GM21447 (cell line): Measurements from ENCODE around the gene ANKRD52.
A peak's percentile ranks its signal among the peaks of the same experiment; 100 is the strongest.

Experiments
- ATAC-seq: cut with Tn5 transposase; IDR thresholded peaks from one replicate; pipeline ENCODE4 v1.9.1; 2021; ENCODE audit not compliant: unreplicated experiment

The ANKRD52 gene

GRCh38 chr12:56243731-56244181 is 14.4 kb downstream of the ANKRD52 start:
- ATAC-seq = no peak

DNA sequence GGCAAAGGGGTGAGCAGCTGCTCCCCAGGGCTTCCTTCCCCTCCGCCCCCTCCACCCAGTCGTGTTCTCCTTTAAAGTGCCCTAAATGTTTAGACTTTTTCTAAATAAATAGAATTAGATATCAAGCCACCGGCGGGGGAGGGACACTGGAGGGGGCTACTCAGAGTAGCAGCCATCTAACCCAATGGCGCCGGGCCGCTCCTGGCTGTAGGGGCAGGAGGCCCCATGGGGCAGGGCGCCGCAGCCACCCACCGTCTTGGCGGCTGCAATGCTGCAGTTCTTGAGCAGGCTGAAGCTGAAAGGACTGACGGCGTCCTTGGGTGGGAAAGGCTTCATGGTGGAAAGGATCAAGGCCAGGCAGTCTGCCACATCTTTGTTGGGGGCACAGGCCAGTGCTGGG is 15.2 kb downstream of the ANKRD52 start:
- no peak for ATAC-seq

GRCh38 chr12:56241424-56242303 is 16.5 kb downstream of the ANKRD52 start:
- ATAC-seq = no peak

GRCh38 chr12:56237552-56237951 is 20.6 kb downstream of the ANKRD52 start:
- ATAC-seq = no peak

- no peak for ATAC-seq
Measured at GRCh38 chr12:56236985-56237384, 21.2 kb downstream of the ANKRD52 start.

- ATAC-seq = no peak
Measured at GRCh38 chr12:56236091-56236490, 22.1 kb downstream of the ANKRD52 start.

- no peak for ATAC-seq
Measured at GRCh38 chr12:56234746-56235436, 23.3 kb downstream of the ANKRD52 start.

DNA sequence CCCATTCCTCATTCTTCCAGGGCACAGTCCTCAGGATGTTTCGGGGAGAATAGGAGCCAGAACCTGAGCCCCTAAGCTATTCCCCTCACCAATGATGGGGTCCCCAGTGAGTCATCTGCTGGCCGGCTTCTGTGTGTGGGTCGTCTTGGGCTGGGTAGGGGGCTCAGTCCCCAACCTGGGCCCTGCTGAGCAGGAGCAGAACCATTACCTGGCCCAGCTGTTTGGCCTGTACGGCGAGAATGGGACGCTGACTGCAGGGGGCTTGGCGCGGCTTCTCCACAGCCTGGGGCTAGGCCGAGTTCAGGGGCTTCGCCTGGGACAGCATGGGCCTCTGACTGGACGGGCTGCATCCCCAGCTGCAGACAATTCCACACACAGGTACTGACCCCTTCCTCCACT is 27.0 kb downstream of the ANKRD52 start:
- no peak for ATAC-seq

DNA sequence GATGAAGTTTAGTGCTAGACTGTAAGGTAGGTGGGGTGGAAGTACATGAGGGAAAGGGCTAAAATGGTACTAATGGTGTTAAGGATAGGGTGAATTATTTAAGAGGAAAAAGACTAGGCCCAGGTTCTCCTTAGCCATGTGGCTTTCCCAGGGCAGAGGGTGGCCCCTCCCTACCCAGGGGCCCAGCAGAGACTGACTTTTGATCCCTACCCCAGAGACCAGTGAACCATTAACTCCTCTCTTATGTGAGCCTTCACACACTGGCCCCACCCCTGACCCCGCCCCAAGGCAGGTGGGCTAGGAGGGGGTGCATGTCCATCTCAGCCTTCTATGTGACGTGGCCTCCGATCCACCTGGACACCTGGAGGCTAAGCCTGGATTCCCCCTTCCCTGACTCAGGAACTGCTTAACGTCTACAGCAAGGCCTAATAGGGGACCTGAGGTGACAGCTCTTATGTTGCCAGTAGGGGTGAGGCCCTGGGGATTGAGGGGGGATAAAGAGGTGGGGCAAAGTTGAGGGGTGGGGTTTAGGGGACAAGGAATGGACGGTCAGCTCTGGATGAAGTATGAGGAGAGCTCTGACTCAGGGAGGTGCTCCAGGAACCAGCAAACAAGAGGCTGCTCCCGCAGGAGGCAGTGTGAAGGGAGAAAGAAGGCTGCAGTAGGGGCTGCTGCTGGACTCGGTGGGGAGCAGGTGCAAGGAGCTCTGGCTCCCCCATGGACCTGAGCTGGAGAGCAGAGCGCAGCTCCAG is 27.6 kb downstream of the ANKRD52 start:
- no peak for ATAC-seq

DNA sequence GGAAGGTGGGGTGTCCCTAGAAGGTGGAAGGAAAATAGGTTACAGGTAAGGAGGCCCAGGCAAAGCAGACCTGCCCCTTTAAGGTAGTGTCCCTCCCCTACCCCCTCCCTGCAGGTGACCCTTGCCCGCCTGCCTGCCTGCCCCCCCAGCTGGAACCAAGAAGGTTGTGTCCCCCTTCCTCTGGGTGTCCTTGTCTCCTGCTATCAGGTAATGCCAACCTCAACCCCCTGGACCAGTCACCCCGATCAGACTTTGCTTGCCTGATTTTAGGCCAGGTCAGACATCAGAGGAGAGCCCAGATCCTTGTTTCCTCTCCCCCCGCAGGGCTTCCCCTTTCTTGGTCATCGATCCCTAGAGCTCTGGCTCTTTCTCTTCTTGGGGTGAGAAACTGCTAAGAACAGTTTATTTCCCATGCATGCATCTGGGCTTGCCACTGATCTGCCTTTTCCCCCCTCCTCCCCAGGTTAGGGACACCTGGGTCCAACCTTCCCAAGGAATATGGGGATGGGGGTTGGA is 28.2 kb downstream of the ANKRD52 start, which contains the start of gene SLC39A5:
TSS of gene SLC39A5 (plus strand) at position 136 of the 516 bp plus-strand sequence. CDS start 1,224 bp downstream, outside the sequence.
- no peak for ATAC-seq

GRCh38 chr12:56229082-56229481 is 29.1 kb downstream of the ANKRD52 start:
- ATAC-seq = no peak

GRCh38 chr12:56224954-56225353 is 33.2 kb downstream of the ANKRD52 start:
- ATAC-seq = no peak

DNA sequence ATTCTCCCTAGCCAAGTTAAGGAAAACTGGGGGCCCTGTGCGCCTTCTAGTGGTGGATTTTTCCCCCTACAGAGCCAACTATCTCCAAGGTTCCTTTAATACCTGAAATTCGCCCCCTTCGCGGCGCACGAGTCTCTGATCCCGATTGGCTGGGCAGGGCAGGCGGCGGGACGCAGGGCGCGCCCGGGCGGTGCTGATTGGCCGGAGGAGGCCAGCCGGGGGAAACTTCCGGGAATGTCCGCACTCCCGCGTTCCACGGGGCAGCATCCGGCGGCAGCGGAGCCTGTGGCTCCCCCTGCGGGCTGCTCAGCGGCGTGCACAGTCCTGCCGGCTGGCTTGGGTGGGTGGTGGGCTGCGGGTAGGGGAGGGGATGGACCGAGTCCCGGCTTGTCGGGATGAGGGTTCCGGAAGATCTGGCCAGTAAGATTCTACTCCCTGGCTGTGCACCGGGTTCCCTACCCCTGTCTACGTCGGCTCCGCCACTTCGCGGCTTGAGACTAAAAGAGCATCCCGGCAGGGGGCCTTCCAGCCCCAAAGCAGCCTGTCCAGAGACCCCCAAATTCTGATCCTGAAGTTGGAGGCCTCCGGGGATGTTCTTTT is 34.0 kb downstream of the ANKRD52 start, which contains the start of gene NABP2:
TSS of gene NABP2 (plus strand) at position 241 of the 600 bp plus-strand sequence. CDS start 515 bp downstream, outside the sequence.
- peak; percentile 57 for ATAC-seq

DNA sequence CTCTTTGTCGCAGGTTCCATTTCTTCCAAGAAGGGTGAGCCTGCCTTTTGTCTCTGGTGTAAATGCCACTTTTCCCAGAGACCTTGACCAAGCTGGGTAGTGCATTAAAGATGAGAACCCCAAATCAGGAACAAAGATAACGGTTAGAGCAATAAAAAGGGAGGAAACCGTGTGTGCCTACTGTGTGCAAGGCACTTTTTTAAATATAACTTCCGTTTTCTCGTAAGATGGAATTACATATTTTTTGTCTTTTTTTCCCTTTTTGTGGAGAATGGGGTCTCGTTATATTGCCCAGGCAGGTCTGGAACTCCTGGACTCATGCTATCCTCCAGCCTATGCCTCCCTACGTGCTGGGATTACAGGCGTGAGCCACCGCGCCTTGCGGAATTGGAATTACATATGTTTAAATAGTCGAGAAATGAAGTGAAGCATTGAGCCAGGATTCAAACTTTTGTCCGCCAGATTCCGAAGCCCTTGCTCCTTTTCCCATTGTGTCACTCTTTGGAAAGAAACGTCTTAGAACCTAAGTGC is 34.5 kb downstream of the ANKRD52 start:
- ATAC-seq = no peak

DNA sequence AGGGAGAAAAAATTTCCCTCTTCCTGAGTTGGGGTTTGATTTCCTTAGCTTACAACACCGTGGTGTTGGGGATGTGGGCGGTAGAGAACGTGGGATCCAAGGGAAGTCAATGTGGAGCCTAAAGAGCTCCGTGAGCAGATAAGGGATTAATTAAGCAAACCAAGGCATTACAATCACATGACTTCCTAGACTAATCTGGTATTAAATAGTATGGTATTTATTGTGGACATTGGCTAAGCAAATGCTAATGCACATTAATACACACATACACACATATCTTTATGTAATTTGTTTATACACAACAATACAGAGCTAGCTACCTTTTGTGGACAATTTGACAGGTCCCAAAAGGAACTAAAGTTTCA is 35.7 kb downstream of the ANKRD52 start:
- ATAC-seq = no peak

DNA sequence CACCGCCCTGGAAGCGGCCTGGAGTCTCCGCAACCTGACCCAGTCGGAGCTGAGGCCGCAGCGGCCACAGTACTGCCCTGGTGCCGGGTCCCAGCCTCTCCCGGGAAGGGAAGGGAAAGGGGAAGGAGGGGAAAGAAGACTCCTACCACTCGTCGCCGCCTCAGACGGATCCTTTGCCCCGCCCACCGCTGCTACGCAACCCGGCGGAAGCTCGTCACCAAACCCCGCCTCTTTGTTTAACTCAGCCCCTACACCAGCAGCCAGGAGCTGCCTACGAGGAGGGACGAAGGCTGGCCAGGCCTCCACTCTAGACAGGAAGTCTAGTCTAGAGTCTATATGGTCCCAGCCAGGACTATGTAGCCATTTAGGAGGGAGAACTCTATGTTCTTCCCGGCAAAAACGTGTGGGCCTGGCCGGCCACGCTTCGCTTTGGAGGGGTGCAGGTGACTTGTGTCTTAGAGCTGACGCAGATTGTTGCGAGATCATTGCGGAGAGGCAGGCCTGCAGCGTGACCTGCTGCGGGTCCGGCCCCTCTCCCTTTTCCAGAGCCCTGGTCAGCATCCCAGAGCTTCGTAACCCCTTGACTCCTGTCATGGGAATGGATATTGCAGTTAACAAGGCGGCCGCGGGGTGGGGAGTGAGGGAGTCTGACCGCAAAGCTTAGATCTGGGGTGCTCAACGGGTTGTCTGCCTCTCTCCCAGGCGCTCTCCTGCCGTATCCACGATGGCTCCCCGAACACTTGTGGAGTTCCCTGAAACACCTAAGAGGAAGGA is 36.2 kb downstream of the ANKRD52 start, which contains the start of gene RNF41:
TSS of gene RNF41 (minus strand) at position 166 of the 774 bp plus-strand sequence. CDS start 7,875 bp downstream, outside the sequence.
- peak; percentile 81 for ATAC-seq

GRCh38 chr12:56221232-56221756 is 36.9 kb downstream of the ANKRD52 start:
- peak; percentile 20 for ATAC-seq

DNA sequence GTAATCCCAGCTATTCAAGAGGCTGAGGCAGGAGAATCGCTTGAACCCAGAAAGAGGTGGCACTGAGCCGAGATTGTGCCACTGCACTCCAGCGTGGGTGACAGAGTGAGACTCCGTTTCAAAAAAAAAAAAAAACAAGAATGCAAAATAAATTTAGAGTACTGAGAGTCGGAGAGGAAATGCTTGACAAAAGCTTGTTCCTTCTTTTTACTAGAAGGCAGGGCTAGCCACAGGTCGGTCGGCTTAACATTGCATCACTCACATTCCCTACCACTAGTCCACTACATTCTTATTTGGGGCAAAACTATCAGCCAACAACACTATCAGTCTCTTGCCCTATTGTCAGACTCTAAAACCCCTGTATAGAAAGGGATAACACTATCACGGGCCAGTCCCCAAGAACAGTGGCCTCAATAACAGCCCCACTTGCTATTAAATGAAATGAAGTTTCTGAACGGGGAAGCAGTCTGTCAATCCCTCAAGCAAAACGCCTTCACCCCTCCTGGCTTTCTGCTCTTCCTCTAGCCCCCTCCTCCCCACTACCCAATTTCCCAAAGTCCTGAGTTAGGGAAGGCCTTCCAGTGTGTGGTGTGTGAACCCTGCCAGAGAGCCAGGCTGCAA is 37.5 kb downstream of the ANKRD52 start:
- no peak for ATAC-seq

GRCh38 chr12:56219840-56220239 is 38.3 kb downstream of the ANKRD52 start:
- ATAC-seq = no peak
